NT2/D1 (cell line): ENCODE data around the gene SMIM35.

Experiments used
- DNase-seq: peaks from one replicate; pipeline ENCODE4 v3.0.0-alpha.2; 2011; ENCODE audit warnings: low read depth, low spot score
- H3K27me3 ChIP-seq: 2 replicates; pipeline ENCODE4 v1.6.0; 2011; ENCODE audit warnings: mild to moderate bottlenecking; ENCODE audit not compliant: insufficient read length, insufficient read depth
- H3K36me3 ChIP-seq: 2 replicates; pipeline ENCODE4 v1.6.1; 2011; ENCODE audit warnings: mild to moderate bottlenecking, low read length, mixed read lengths; ENCODE audit not compliant: insufficient read depth, insufficient read length
- H3K4me1 ChIP-seq: 2 replicates; pipeline ENCODE4 v1.5.1; 2011; ENCODE audit not compliant: insufficient read depth, insufficient read length
- H3K4me3 ChIP-seq: 2 replicates; pipeline ENCODE4 v1.5.1; 2011; ENCODE audit warnings: low read depth; ENCODE audit not compliant: insufficient read length
- H3K9ac ChIP-seq: 2 replicates; pipeline ENCODE4 v1.6.0; 2011; ENCODE audit warnings: low read depth; ENCODE audit not compliant: insufficient read length
- H3K9me3 ChIP-seq: 2 replicates; pipeline ENCODE4 v1.5.1; 2011; ENCODE audit warnings: mild to moderate bottlenecking, low read length; ENCODE audit not compliant: insufficient read depth
- SUZ12 ChIP-seq: IDR thresholded peaks from 2 replicates; pipeline ENCODE4 v1.6.1; 2011; ENCODE audit not compliant: insufficient read length, insufficient read depth; ENCODE audit errors: extremely low read depth
- YY1 ChIP-seq: IDR thresholded peaks from 2 replicates; pipeline ENCODE4 v1.6.1; 2011; ENCODE audit not compliant: insufficient read length, insufficient read depth
- ZNF274 ChIP-seq: IDR thresholded peaks from 2 replicates; pipeline ENCODE4 v1.6.1; 2011; ENCODE audit warnings: mild to moderate bottlenecking, low read depth, low read length

Gene SMIM35

DNA sequence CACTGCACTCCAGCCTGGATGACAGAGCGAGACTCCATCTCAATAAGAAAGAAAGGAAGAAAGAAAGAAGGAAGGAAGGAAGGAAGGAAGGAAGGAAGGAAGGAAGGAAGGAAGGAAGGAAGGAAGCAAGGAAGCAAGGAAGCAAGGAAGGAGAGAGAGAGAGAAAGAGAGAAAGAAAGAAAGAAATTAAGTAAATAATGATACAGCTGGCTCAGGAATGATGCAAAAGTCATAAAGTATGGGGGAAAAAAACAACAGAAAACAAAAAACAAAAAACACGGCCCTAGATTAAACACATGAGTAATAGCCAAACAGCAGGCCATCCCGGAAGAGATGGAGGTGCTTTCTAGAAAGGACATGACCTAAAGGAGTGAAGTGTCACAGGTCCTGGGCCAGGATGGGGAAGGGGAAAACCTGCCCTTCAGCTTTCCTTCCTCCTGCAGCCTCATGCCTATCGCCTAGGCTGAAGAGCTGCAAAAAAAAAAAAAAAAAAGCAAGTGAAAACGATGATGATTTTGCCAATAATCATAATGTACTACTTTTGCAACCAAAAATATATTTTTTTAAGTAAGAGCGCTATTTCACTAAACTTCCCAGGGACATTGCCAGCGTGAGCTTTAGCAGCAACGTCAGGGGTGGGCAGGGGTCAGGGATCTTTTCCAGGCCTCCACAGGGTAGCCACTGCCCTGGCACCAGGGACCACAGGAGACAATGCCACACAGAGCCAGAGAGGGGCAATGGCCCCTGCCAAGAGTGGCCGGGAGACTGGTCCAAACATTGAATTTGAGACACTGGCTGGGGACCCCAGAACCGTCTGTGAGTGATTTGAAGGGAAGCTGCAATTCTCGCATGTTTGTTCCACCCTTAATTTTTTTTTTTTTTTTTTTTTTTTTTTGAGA is 38.0 kb downstream of the SMIM35 start:
- TF ChIP-seq SUZ12 (no peak), YY1 (no peak), ZNF274 (no peak)
- Histone ChIP-seq H3K36me3 (no peaks in the 10 kb centered on the region), H3K9ac (no peak overlapping the region), H3K4me1 (no peaks in the 10 kb centered on the region), H3K4me3 (no peak overlapping the region), H3K27me3 (no peaks in the 10 kb centered on the region), H3K9me3 (no peaks in the 10 kb centered on the region)
- no peak for DNase-seq

DNA sequence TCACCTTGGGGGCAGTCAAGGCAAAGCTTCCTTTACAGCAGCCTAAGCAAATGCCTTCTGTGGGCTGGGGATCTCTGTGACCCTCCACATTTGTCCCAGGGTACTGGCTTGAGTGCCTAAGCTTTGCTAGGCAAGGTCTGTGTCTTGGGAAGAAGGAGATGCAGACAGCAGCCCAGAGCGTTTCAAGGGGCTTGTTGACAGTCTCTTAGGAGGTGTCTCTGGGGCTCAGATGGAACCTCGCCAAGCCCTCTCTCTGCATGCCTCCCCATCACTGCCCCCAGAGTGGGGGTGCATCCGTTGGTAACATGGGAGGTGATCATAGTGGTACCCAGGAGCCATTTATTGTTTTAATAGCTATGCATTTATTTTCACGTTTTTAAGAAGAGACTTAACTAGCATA is 39.0 kb downstream of the SMIM35 start:
- Histone ChIP-seq H3K4me3 (no peak overlapping the region), H3K9me3 (no peaks in the 10 kb centered on the region), H3K4me1 (no peaks in the 10 kb centered on the region), H3K9ac (no peak overlapping the region), H3K27me3 (no peaks in the 10 kb centered on the region), H3K36me3 (no peaks in the 10 kb centered on the region)
- TF ChIP-seq SUZ12 (no peak), YY1 (no peak), ZNF274 (no peak)
- DNase-seq: no peak

GRCh38 chr11:118046964-118047700 is 39.6 kb downstream of the SMIM35 start:
- no peak overlapping the region for H3K4me3 ChIP-seq
- TF ChIP-seq SUZ12: no peak
- TF ChIP-seq ZNF274: no peak
- TF ChIP-seq YY1: no peak
- DNase-seq: no peak
- no peaks in the 10 kb centered on the region for H3K36me3 ChIP-seq
- no peaks in the 10 kb centered on the region for H3K4me1 ChIP-seq
- no peaks in the 10 kb centered on the region for H3K9me3 ChIP-seq
- H3K9ac ChIP-seq: no peak overlapping the region
- no peaks in the 10 kb centered on the region for H3K27me3 ChIP-seq

GRCh38 chr11:118046051-118046963 is 40.5 kb downstream of the SMIM35 start:
- no peaks in the 10 kb centered on the region for H3K36me3 ChIP-seq
- no peaks in the 10 kb centered on the region for H3K4me1 ChIP-seq
- H3K9me3 ChIP-seq: no peaks in the 10 kb centered on the region
- H3K4me3 ChIP-seq: no peak overlapping the region
- no peak overlapping the region for H3K9ac ChIP-seq
- H3K27me3 ChIP-seq: no peaks in the 10 kb centered on the region
- no peak for TF ChIP-seq ZNF274
- no peak for TF ChIP-seq SUZ12
- no peak for TF ChIP-seq YY1
- no peak for DNase-seq

- TF ChIP-seq SUZ12 (no peak), ZNF274 (no peak), YY1 (no peak)
- H3K36me3 ChIP-seq: no peaks in the 10 kb centered on the region
- H3K9ac ChIP-seq: no peak overlapping the region
- no peak overlapping the region for H3K4me3 ChIP-seq
- no peaks in the 10 kb centered on the region for H3K4me1 ChIP-seq
- no peaks in the 10 kb centered on the region for H3K27me3 ChIP-seq
- no peak for DNase-seq
- H3K9me3 ChIP-seq: no peaks in the 10 kb centered on the region
Observed at GRCh38 chr11:118045191-118045590, 41.6 kb downstream of the SMIM35 start.

DNA sequence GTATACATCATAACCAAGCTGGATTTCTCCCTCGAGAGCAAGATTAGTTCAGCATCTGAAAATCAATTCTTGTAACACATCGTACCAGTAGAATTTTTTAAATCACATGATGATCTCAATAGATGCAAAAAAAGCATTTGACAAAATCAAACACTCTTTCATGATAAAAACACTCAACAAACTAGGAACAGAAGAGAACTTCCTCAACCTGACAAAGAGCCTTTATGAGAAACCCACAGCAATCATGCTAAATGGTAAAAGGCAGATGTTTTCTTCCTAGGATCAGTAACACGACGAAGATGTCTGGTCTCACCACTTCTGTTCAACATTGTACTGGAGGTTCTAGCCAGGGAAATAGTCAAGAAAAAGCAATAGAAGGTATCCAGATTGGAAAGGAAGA is 44.0 kb downstream of the SMIM35 start:
- no peak for DNase-seq
- Histone ChIP-seq H3K4me1 (no peaks in the 10 kb centered on the region), H3K27me3 (no peaks in the 10 kb centered on the region)

More for the DNA sequence above, 44.0 kb downstream of the SMIM35 start:
- Histone ChIP-seq H3K9me3 (no peaks in the 10 kb centered on the region), H3K9ac (no peak overlapping the region), H3K4me3 (no peak overlapping the region), H3K36me3 (no peaks in the 10 kb centered on the region)
- no peak for TF ChIP-seq ZNF274
- TF ChIP-seq SUZ12: no peak
- no peak for TF ChIP-seq YY1
